Osteoblast (primary cell): Measurements from ENCODE around the gene MIDN. TPM values are rescaled to one million over a fixed set of nuclear protein-coding genes. Genes with fewer than 3 reads are reported as not detected.

Experiments
- DNase-seq: peaks from one replicate; pipeline ENCODE4 v3.0.0; 2011; ENCODE audit warnings: low spot score, mixed read lengths; ENCODE audit not compliant: insufficient read length; ENCODE audit errors: missing footprints
- H2AFZ ChIP-seq: 2 replicates; pipeline ENCODE4 v1.6.0; 2011; ENCODE audit warnings: mild to moderate bottlenecking, low read length
- H3K27ac ChIP-seq: 2 replicates; pipeline ENCODE4 v1.5.1; 2011; ENCODE audit warnings: mild to moderate bottlenecking, low read depth, low read length, moderate library complexity
- H3K27me3 ChIP-seq: 2 replicates; pipeline ENCODE4 v1.6.0; 2012; ENCODE audit warnings: mild to moderate bottlenecking, control low read depth, inconsistent platforms, low read length, moderate library complexity; ENCODE audit not compliant: insufficient read depth
- H3K36me3 ChIP-seq: 2 replicates; pipeline ENCODE4 v1.5.1; 2011; ENCODE audit warnings: mild to moderate bottlenecking, low read length, control low read depth, moderate library complexity; ENCODE audit not compliant: insufficient read depth
- H3K4me1 ChIP-seq: 2 replicates; pipeline ENCODE4 v1.5.1; 2011; ENCODE audit warnings: mild to moderate bottlenecking, low read length, control low read depth, moderate library complexity; ENCODE audit not compliant: insufficient read depth
- H3K4me2 ChIP-seq: 2 replicates; pipeline ENCODE4 v1.6.0; 2011; ENCODE audit warnings: mild to moderate bottlenecking, low read length; ENCODE audit not compliant: insufficient read depth
- H3K4me3 ChIP-seq: fragments of 200-600 bp; sonication (generic); 3 replicates; pipeline ENCODE4 v1.5.1; 2012; ENCODE audit warnings: mild to moderate bottlenecking, low read length, inconsistent platforms; ENCODE audit not compliant: insufficient read depth
- H3K79me2 ChIP-seq: 2 replicates; pipeline ENCODE4 v1.6.0; 2012; ENCODE audit warnings: mild to moderate bottlenecking, low read length, control low read depth, inconsistent platforms; ENCODE audit not compliant: insufficient read depth
- H3K9me3 ChIP-seq: 2 replicates; pipeline ENCODE4 v1.5.1; 2011; ENCODE audit warnings: low read depth, low read length, control low read depth
- H4K20me1 ChIP-seq: 2 replicates; pipeline ENCODE4 v1.6.0; 2012; ENCODE audit warnings: mild to moderate bottlenecking, low read length, control low read depth; ENCODE audit not compliant: insufficient read depth
- CTCF ChIP-seq: IDR thresholded peaks from 2 replicates; pipeline ENCODE4 v1.5.1; 2011; ENCODE audit warnings: mild to moderate bottlenecking, low read depth, low read length, moderate library complexity; ENCODE audit errors: extremely low read depth
- total RNA-seq: library from RNA; depleted of rRNA; stranded (reverse); fragments of >200 nt; gene quantifications from 2 replicates; pipeline ENCODE4 v1.2.3, GENCODE V29; 2012

MIDN gene
- total RNA-seq, 1 donor = 19.9 TPM

GRCh38 chr19:1229924-1230782 lies 18.2 kb upstream of the MIDN start:
- no peaks in the 10 kb centered on the region for H3K4me1 ChIP-seq
- no peak overlapping the region for H2AFZ ChIP-seq
- no peak overlapping the region for H3K4me2 ChIP-seq
- no peak for TF ChIP-seq CTCF
- no peaks in the 10 kb centered on the region for H3K9me3 ChIP-seq
- H3K36me3 ChIP-seq = peaks cover 19% of the 10 kb centered on the region
- H3K27ac ChIP-seq = no peak overlapping the region
- peaks cover 1% of the 10 kb centered on the region for H3K79me2 ChIP-seq
- no peak overlapping the region for H3K4me3 ChIP-seq
- H4K20me1 ChIP-seq = peaks cover 11% of the 10 kb centered on the region
- H3K27me3 ChIP-seq = no peaks in the 10 kb centered on the region
- DNase-seq = peak; percentile 88

GRCh38 chr19:1230783-1231489 lies 17.4 kb upstream of the MIDN start:
- Histone ChIP-seq H3K9me3 (no peaks in the 10 kb centered on the region), H3K4me3 (no peak overlapping the region), H2AFZ (no peak overlapping the region), H3K27me3 (no peaks in the 10 kb centered on the region), H3K4me2 (no peak overlapping the region), H4K20me1 (peaks cover 13% of the 10 kb centered on the region), H3K27ac (no peak overlapping the region), H3K4me1 (no peaks in the 10 kb centered on the region), H3K36me3 (peaks cover 19% of the 10 kb centered on the region), H3K79me2 (peaks cover 9% of the 10 kb centered on the region)
- DNase-seq = peak; percentile 90
- TF ChIP-seq CTCF = no peak

- Histone ChIP-seq H3K79me2 (peaks cover 16% of the 10 kb centered on the region), H3K4me2 (no peak overlapping the region), H3K4me3 (no peak overlapping the region), H3K36me3 (peaks cover 19% of the 10 kb centered on the region), H3K27ac (no peak overlapping the region), H3K4me1 (no peaks in the 10 kb centered on the region), H4K20me1 (peaks cover 18% of the 10 kb centered on the region), H3K27me3 (no peaks in the 10 kb centered on the region), H3K9me3 (no peaks in the 10 kb centered on the region), H2AFZ (no peak overlapping the region)
- TF ChIP-seq CTCF = no peak
- peak; percentile 91 for DNase-seq
These were observed 16.4 kb upstream of the MIDN start for GRCh38 chr19:1231729-1232637.
